Tibial artery (tissue), 4 donors: ENCODE results near the gene UPK3B.
"Not testable (repeated sequence)": the region's sequence is repeated elsewhere in the genome, so short reads cannot be mapped to it uniquely, and the experiment has no call there.

ENCODE experiments used
- DNase-seq, 2 donors: peaks; one replicate each; pipeline ENCODE4 v3.0.0-alpha.2; 2019
- H3K27ac ChIP-seq, 2 donors: fragments of 200-600 bp; sonication (generic) in 1 of 2; 1 replicate in 1 of 2; 2 replicates in 1 of 2; pipeline ENCODE4 v1.5.1; 2018 to 2019; ENCODE audit warnings: mild to moderate bottlenecking in 1 of 2
- H3K27me3 ChIP-seq, 2 donors: fragments of 200-600 bp; sonication (generic) in 1 of 2; one replicate each; pipeline versions ENCODE4 v1.5.1 to v1.6.0; 2016 to 2019
- H3K36me3 ChIP-seq, 3 donors: fragments of 200-600 bp; sonication (generic) in 2 of 3; one replicate each; pipeline ENCODE4 v1.5.1; 2016 to 2019; ENCODE audit warnings: mild to moderate bottlenecking in 2 of 3
- H3K4me1 ChIP-seq, 4 donors: fragments of 200-600 bp; sonication (generic) in 2 of 4; 1 replicate in 3 of 4; 2 replicates in 1 of 4; pipeline ENCODE4 v1.5.1; 2016 to 2019
- H3K4me3 ChIP-seq, 2 donors: fragments of 200-600 bp; sonication (generic) in 1 of 2; 1 replicate in 1 of 2; 2 replicates in 1 of 2; pipeline ENCODE4 v1.5.1; 2018 to 2019; ENCODE audit warnings: mild to moderate bottlenecking in 2 of 2
- H3K9me3 ChIP-seq, 3 donors: fragments of 200-600 bp; sonication (generic) in 1 of 3; one replicate each; pipeline ENCODE4 v1.5.1; 2016 to 2019
- CTCF ChIP-seq, 2 experiments: fragments of 200-600 bp in 1 of 2; fragments of 450-650 bp in 1 of 2; IDR thresholded peaks; one replicate each; pipeline ENCODE4 v1.5.1; 2017 to 2019; ENCODE audit warnings: antibody characterized with exemption in 2 of 2, mild to moderate bottlenecking in 1 of 2, moderate library complexity in 1 of 2
- intact Hi-C: fragments of 100-400 bp; cut with DNase I; formaldehyde crosslinking; loops from one replicate; pipeline ENCODE4 v1.15.0; 2023; ENCODE audit warnings: low total_unique reads

Gene UPK3B

DNA sequence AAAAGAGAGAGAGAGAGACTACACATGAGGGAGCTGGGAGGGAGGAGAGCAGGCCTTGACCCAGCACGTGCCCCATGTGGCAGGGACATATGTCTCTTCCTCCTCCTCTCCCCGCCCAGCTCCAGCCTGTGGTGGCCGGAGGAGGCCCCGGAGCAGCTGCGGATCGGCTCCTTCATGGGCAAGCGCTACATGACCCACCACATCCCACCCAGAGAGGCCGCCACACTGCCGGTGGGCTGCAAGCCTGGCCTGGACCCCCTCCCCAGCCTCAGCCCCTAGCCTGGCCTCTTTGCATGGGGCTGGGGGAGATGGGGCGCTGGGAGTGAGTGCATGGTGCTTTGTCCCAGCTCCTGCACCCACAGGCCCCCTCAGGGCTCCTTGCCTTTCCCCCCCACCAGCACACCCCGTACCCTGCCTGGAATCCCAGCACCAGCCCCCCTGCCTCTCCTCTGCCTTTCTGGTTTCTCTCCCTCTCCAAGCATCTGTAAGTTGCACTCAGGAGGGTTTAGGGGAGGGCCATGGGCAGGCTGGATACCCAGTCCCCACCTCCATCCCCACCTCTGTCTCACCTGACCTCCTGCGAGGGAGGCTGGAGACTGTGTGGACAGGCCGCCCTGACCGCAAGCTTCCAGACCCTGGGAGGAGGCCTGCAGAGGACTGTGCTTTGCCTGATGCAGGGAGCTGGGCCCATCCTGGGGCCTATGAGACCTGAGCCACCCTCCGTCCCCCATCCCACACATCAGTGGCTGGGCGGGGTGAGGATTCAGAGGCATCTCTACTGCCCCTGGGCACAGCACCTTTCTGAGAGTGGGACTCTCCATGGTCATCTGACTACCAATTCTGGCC, 4.8 kb downstream of the UPK3B start:
- DNase-seq, result peak in 1 of 2 donors; percentile 48
- no peaks in the 10 kb centered on the region for H3K36me3 ChIP-seq
- H3K9me3 ChIP-seq, result no peaks in the 10 kb centered on the region
- no peak overlapping the region for H3K27ac ChIP-seq
- no peak overlapping the region for H3K4me3 ChIP-seq
- intact Hi-C loops, result no loop called here
- peaks cover 0 to 18% of the 10 kb centered on the region in 2 donors for H3K27me3 ChIP-seq
- no peak for TF ChIP-seq CTCF (IDR thresholded peaks at IDR 0.05)
- H3K4me1 ChIP-seq, result peaks cover 0 to 4% (median 2%) of the 10 kb centered on the region in 4 donors

DNA sequence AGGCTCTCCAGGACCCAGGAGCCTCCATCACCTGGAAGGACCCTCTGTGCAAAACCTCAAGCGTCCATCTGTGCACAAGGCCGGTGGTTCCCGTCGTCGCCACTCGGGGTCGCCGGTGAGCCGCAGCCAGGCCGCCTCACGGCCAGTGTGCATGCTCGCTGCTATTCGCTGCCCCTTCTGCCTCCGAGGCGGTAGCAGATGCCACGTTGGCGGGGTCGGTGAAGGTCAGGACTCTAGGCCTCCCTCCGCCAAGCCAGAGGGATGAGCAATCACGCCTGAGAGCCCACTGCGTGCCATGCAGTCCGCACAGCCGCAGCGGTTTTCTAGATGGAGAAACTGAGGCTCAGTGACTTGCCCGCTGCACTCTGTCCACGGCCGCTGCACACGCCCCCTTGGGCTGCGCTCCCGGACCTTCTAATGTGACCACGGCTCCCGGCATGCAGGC, 5.7 kb downstream of the UPK3B start:
- no peaks in the 10 kb centered on the region for H3K9me3 ChIP-seq
- DNase-seq, result no peak
- intact Hi-C loops, result no loop called here
- H3K27me3 ChIP-seq, result peaks cover 0 to 18% of the 10 kb centered on the region in 2 donors
- H3K36me3 ChIP-seq, result no peaks in the 10 kb centered on the region
- no peak overlapping the region for H3K4me3 ChIP-seq
- no peak overlapping the region for H3K27ac ChIP-seq
- peak; percentile 82 to 94 for TF ChIP-seq CTCF (IDR thresholded peaks at IDR 0.05)
- H3K4me1 ChIP-seq, result peaks cover 0 to 4% (median 0%) of the 10 kb centered on the region in 4 donors

DNA sequence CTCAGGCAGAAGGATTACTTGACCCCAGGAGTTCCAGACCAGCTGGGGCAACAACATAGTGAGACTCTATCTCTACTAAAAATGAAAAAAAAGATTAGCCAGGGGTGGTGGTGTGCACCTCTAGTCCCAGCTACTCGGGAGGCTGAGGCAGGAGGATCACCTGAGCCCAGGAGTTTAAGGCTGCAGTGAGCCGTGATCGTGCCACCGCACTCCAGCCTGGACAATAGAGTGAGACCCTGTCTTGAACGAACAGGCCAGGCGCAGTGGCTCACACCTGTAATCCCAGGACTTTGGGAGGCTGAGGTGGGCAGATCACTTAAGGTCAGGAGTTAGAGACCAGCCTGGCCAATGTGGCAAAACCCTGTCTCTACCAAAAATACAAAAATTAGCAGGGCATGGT, 6.6 kb downstream of the UPK3B start:
- H3K36me3 ChIP-seq, intact Hi-C loops, H3K4me3 ChIP-seq, DNase-seq, H3K27ac ChIP-seq, H3K9me3 ChIP-seq, H3K4me1 ChIP-seq: not testable (repeated sequence)
- peaks cover 0 to 18% of the 10 kb centered on the region in 2 donors for H3K27me3 ChIP-seq

DNA sequence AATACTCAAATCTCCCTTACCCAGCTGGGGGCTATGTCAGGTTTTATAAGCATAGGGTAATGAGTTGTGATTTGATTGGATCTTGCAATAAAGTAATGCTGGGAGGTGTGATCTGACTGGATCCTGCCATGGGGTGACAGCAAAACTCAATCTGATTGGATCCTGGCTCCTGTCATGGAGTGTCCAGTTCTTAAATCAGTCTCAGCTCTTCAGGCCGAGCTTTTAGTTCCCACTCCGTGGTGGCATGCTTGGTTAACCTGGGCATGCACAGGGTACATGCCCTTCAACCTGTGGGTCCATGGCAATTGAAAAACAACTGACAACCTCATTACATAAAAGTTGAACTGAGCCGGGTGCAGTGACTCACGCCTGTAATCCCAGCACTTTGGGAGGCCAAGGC, 15.8 kb downstream of the UPK3B start:
- intact Hi-C loops, H3K27me3 ChIP-seq, H3K4me1 ChIP-seq, H3K36me3 ChIP-seq, DNase-seq, H3K27ac ChIP-seq, H3K9me3 ChIP-seq, H3K4me3 ChIP-seq: not testable (repeated sequence)

- H3K4me1 ChIP-seq, H3K27me3 ChIP-seq, H3K9me3 ChIP-seq, H3K36me3 ChIP-seq, DNase-seq, H3K27ac ChIP-seq, intact Hi-C loops, H3K4me3 ChIP-seq: not testable (repeated sequence)
Observed at GRCh38 chr7:76531643-76532042, 21.3 kb downstream of the UPK3B start.

DNA sequence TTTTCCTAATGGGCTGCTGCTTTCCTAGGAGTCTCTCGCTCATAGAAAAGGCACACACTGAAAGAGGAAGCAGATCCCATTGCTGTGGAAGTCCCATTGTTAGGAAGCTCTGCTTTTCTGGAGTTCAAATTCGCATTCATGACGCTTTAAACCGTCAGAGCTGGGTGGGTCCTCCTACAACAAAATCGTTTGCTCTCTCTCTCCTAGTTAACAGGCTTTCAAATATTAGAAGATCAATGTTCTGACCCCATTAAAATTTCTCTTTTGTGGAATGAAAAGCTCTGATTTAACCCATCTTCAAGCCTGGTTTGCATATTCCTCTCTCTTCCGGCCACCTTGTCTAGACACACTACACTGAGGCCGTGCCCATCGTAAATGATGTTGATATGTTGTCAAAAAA, 32.8 kb downstream of the UPK3B start, which contains the start of gene SPDYE16:
SPDYE16 (minus strand) TSS at position 101 of the 400 bp plus-strand sequence. CDS start 1,838 bp downstream, outside the sequence.
- H3K4me3 ChIP-seq, result not testable (repeated sequence)

DNA sequence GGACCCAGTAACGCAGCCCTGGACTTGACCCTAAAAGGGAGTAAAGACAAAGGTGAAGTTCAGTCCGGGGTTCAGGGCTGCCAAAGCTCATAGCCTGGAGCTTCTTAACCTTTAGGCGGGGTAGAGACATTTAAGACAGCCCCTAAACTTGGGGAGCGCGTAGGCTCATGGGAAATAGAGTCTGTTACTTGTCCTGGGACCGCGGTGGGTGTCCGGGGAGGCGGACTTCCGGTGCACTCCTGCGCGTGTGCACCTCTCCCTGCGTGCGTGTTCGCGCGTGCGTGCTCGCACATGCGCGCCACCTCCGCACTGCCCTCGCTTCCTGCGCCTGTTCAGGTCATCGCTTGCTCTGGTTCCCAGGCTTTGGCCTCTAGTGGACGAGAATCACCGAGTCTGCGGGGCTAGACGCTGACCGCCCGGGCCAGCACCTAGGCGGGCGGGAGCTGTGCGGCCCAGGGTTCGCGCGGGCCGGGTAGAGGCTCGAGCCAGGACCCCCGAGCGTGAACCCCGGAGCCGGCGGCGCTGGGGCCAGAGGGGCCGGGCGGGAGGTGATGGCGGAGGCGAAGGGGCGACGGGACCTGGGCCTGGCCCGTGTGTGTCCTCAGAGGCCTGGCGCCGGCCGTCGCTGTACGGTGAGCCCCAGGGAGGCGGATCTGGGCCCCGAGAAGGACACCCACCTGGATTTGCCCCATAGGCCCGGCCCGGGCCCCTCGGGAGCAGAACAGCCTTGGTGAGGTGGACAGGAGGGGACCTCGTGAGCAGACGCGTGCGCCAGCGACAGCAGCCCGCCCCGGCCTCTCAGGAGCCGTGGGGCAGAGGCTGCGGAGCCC, 38.9 kb downstream of the UPK3B start:
- H3K36me3 ChIP-seq, H3K9me3 ChIP-seq, intact Hi-C loops, H3K27me3 ChIP-seq, H3K4me1 ChIP-seq: not testable (repeated sequence)
- peak; percentile 92 to 95 for DNase-seq
- Histone ChIP-seq H3K27ac (peak overlapping the region; percentile 91 to 97), H3K4me3 (peak overlapping the region; percentile 79 to 95)

More for the DNA sequence above, 32.8 kb downstream of the UPK3B start, which contains the start of gene SPDYE16:
- H3K27me3 ChIP-seq, intact Hi-C loops, DNase-seq, H3K4me1 ChIP-seq, H3K36me3 ChIP-seq, H3K27ac ChIP-seq, H3K9me3 ChIP-seq: not testable (repeated sequence)

- DNase-seq, H3K4me1 ChIP-seq, H3K9me3 ChIP-seq, H3K36me3 ChIP-seq, intact Hi-C loops, H3K27me3 ChIP-seq: not testable (repeated sequence)
- Histone ChIP-seq H3K27ac (peak overlapping the region; percentile 91 to 97), H3K4me3 (peak overlapping the region; percentile 79 to 95)
Observed at GRCh38 chr7:76549855-76550248, 39.5 kb downstream of the UPK3B start.

DNA sequence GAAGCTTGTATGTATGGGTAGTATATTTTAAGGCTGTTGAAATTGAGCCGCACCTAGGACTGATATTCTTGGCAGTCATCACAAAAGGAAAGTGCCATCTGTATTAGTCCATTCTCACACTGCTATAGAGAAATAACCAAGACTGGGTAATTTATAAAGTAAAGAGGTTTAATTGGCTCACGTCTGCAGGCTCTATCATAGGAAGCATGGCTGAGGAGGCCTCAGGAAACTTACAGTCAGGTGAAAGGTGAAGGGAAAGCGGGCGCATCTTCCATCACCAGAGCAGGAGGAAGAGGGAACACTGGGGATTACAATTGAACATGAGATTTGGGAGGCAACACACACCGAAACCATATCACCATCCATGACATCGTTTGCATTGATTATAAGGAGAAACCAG, 41.6 kb downstream of the UPK3B start:
- intact Hi-C loops, H3K4me3 ChIP-seq, H3K4me1 ChIP-seq, H3K9me3 ChIP-seq, H3K36me3 ChIP-seq, H3K27me3 ChIP-seq, DNase-seq, H3K27ac ChIP-seq: not testable (repeated sequence)

DNA sequence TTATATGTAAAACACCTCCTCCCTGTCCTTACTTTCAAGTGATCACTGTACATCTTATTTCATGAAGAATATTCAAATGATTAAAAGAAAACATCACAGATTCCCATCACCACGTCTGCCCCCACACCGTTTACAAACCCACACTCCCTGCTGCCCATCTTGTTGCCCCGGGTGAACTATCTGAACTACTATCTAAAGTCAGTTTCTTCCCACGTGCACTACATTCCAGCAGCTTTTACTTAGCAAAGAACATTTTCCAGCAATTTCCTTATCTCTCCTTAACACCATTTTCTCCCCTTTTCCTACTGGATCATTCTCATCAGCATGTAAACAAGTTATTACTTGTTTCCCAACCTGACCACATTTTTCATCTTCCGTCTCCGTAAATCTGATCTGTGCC, 49.3 kb downstream of the UPK3B start:
- intact Hi-C loops, DNase-seq, H3K4me1 ChIP-seq, H3K9me3 ChIP-seq, H3K27ac ChIP-seq, H3K27me3 ChIP-seq, H3K4me3 ChIP-seq, H3K36me3 ChIP-seq: not testable (repeated sequence)

GRCh38 chr7:76560157-76560556, 49.8 kb downstream of the UPK3B start:
- H3K27me3 ChIP-seq, H3K36me3 ChIP-seq, H3K4me3 ChIP-seq, H3K27ac ChIP-seq, intact Hi-C loops, H3K9me3 ChIP-seq, H3K4me1 ChIP-seq, DNase-seq: not testable (repeated sequence)

- H3K9me3 ChIP-seq, intact Hi-C loops, H3K27me3 ChIP-seq, H3K27ac ChIP-seq, H3K4me1 ChIP-seq, DNase-seq, H3K36me3 ChIP-seq, H3K4me3 ChIP-seq: not testable (repeated sequence)
Observed at GRCh38 chr7:76561342-76561741, 51.0 kb downstream of the UPK3B start.
